Measurements from ENCODE around the gene METTL23. TPM values are rescaled to one million over a fixed set of nuclear protein-coding genes. Genes with fewer than 3 reads are reported as not detected.
A peak's percentile ranks its signal among the peaks of the same experiment; 100 is the strongest.

Gene METTL23
- total and polyA plus RNA-seq, 2 of the 8 experiments (the other 6 are each of a cell fraction or from before 2014, with no cell fraction given): 36.1 to 60.2 TPM

GRCh38 chr17:76735006-76735405 is 8.4 kb downstream of the METTL23 start (continued):
- TF ChIP-seq, protein P1, sequence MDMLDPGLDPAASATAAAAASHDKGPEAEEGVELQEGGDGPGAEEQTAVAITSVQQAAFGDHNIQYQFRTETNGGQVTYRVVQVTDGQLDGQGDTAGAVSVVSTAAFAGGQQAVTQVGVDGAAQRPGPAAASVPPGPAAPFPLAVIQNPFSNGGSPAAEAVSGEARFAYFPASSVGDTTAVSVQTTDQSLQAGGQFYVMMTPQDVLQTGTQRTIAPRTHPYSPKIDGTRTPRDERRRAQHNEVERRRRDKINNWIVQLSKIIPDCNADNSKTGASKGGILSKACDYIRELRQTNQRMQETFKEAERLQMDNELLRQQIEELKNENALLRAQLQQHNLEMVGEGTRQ (IDR thresholded peaks at IDR 0.05; ENCODE audit: low read length): no peak
- TF ChIP-seq CBX8 (IDR thresholded peaks at IDR 0.05; ENCODE audit: borderline replicate concordance, low read depth, low read length) (no peak), POLR2A (IDR thresholded peaks at IDR 0.05; ENCODE audit: control extremely low read depth in 1 of 2, low read depth in 2 of 2, low read length in 2 of 2) (peak; percentile 13 to 41), EGR1 (IDR thresholded peaks at IDR 0.05; ENCODE audit: borderline replicate concordance, low read depth, low read length) (no peak)
